ENCODE results near the gene NPL. TPM values are rescaled to one million over a fixed set of nuclear protein-coding genes. Genes with fewer than 3 reads are reported as not detected.

Gene NPL
- total RNA-seq, 1 donor from 2014 or later: 16.2 TPM

DNA sequence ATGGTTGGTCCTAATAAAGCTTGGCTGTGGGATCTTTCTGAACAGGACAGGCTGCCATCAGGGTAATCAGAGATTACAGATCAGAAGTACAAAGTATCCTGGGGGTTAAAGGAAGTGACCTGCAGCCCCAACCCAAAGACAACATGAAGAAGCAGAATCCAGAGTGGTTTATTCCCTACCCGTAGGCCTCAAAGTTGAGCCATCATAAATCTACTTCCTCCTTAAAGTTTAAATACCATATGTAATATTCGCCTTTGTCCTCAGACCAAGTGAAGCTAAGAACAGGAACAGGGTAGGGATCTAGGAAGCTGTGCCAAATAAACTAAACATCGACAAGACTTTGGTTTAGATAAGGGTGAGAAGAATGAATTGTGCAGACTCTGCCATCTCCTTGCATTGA lies 33.6 kb downstream of the NPL start:
- no peak overlapping the region for H3K4me3 ChIP-seq
- H3K9me3 ChIP-seq: no peaks in the 10 kb centered on the region
- intact Hi-C loops (cut with DNase I): no loop called here
- H3K27ac ChIP-seq: no peak overlapping the region
- no peak for DNase-seq (ENCODE audit: extremely low spot score in 2 of 2)
- no peak for TF ChIP-seq CTCF (IDR thresholded peaks at IDR 0.05)
- no peak for TF ChIP-seq POLR2AphosphoS5 (IDR thresholded peaks at IDR 0.05; ENCODE audit: insufficient read depth in 1 of 2, low read depth in 1 of 2)
- TF ChIP-seq POLR2A (IDR thresholded peaks at IDR 0.05): no peak
- peaks cover 0 to 5% of the 10 kb centered on the region in 2 donors for H3K36me3 ChIP-seq
- no peaks in the 10 kb centered on the region for H3K27me3 ChIP-seq
- H3K4me1 ChIP-seq: no peaks in the 10 kb centered on the region

GRCh38 chr1:182826892-182827291 lies 37.3 kb downstream of the NPL start:
- no peaks in the 10 kb centered on the region for H3K9me3 ChIP-seq
- no peaks in the 10 kb centered on the region for H3K36me3 ChIP-seq
- intact Hi-C loops (cut with DNase I): no loop called here
- H3K27me3 ChIP-seq: no peaks in the 10 kb centered on the region
- TF ChIP-seq POLR2A (IDR thresholded peaks at IDR 0.05) (no peak), POLR2AphosphoS5 (IDR thresholded peaks at IDR 0.05; ENCODE audit: insufficient read depth in 1 of 2, low read depth in 1 of 2) (no peak)
- H3K4me3 ChIP-seq: no peak overlapping the region
- H3K27ac ChIP-seq: no peak overlapping the region
- H3K4me1 ChIP-seq: no peaks in the 10 kb centered on the region
- no peak for DNase-seq (ENCODE audit: extremely low spot score in 2 of 2)

- intact Hi-C loops (cut with DNase I): no loop called here
- Histone ChIP-seq H3K4me1 (no peaks in the 10 kb centered on the region), H3K4me3 (no peak overlapping the region), H3K27ac (no peak overlapping the region), H3K36me3 (no peaks in the 10 kb centered on the region), H3K9me3 (no peaks in the 10 kb centered on the region), H3K27me3 (no peaks in the 10 kb centered on the region)
- TF ChIP-seq POLR2A (IDR thresholded peaks at IDR 0.05) (no peak), CTCF (IDR thresholded peaks at IDR 0.05) (no peak), POLR2AphosphoS5 (IDR thresholded peaks at IDR 0.05; ENCODE audit: insufficient read depth in 1 of 2, low read depth in 1 of 2) (no peak)
- DNase-seq (ENCODE audit: extremely low spot score in 2 of 2): no peak
Measured at GRCh38 chr1:182829285-182829932, 39.8 kb downstream of the NPL start.

- Histone ChIP-seq H3K27me3 (no peaks in the 10 kb centered on the region), H3K4me1 (no peaks in the 10 kb centered on the region), H3K36me3 (no peaks in the 10 kb centered on the region), H3K27ac (no peak overlapping the region), H3K4me3 (no peak overlapping the region), H3K9me3 (no peaks in the 10 kb centered on the region)
- DNase-seq (ENCODE audit: extremely low spot score in 2 of 2): no peak
- TF ChIP-seq POLR2AphosphoS5 (IDR thresholded peaks at IDR 0.05; ENCODE audit: insufficient read depth in 1 of 2, low read depth in 1 of 2): no peak
- no peak for TF ChIP-seq POLR2A (IDR thresholded peaks at IDR 0.05)
- no peak for TF ChIP-seq CTCF (IDR thresholded peaks at IDR 0.05)
- intact Hi-C loops (cut with DNase I): no loop called here
Measured at GRCh38 chr1:182833271-182833670, 43.7 kb downstream of the NPL start.

- no peak for TF ChIP-seq POLR2A (IDR thresholded peaks at IDR 0.05)
- TF ChIP-seq CTCF (IDR thresholded peaks at IDR 0.05): no peak
- TF ChIP-seq POLR2AphosphoS5 (IDR thresholded peaks at IDR 0.05; ENCODE audit: insufficient read depth in 1 of 2, low read depth in 1 of 2): no peak
- H3K27ac ChIP-seq: no peak overlapping the region
- H3K4me1 ChIP-seq: no peaks in the 10 kb centered on the region
- H3K27me3 ChIP-seq: no peaks in the 10 kb centered on the region
- DNase-seq (ENCODE audit: extremely low spot score in 2 of 2): no peak
- no peak overlapping the region for H3K4me3 ChIP-seq
- H3K9me3 ChIP-seq: no peaks in the 10 kb centered on the region
- no peaks in the 10 kb centered on the region for H3K36me3 ChIP-seq
- intact Hi-C loops (cut with DNase I): no loop called here
Measured at GRCh38 chr1:182834326-182834725, 44.8 kb downstream of the NPL start.

Measured in vagina (tissue), 2 donors.